ENCODE results near the gene HOTAIR. TPM values are rescaled to one million over a fixed set of nuclear protein-coding genes. Genes with fewer than 3 reads are reported as not detected.

Gene HOTAIR
- total RNA-seq, 1 donor from 2014 or later = not detected

DNA sequence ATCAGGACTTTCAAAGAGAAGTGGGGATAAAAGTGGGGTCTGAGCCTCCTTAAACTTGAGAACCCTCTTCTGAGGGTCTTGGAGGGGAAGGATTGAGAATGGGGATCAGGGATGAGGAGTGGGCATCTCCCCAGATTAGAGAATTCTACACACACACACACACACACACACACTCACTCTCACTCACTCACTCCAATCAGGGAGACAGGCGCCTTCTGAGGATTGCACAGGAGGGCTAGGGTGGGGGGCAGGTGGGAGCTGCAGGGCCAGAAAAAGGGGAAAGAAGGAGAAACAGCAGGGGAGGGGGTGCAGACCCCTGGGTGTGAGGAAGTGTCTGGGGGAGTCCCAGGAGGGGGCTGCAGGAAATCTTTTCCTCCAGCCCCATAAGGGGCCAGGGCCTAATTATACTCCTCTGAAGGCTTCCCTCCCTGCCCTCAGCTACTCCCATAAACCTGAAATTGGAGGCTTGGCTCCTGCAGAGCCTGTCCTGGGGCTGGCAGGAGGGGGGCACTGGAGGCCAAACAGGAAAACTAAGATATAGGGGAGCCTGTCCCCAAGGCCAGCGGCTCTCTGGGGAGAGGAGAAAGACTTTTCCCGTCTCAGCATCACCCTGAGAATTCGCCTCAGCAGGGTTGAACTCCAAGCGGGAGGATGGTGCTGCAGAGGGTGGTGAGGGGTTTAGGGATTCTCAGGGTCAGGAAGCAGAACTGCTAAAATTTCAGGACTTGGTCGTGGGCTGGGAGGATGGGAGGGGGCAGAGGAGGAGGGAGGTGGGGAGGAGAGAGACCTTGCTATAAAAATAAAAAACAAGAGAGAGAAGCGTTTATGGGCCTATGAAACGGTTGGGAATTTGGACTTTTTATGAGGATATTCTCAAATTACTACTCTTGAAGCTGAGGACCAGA is 26.8 kb upstream of the HOTAIR start:
- no peak for FAIRE-seq

DNA sequence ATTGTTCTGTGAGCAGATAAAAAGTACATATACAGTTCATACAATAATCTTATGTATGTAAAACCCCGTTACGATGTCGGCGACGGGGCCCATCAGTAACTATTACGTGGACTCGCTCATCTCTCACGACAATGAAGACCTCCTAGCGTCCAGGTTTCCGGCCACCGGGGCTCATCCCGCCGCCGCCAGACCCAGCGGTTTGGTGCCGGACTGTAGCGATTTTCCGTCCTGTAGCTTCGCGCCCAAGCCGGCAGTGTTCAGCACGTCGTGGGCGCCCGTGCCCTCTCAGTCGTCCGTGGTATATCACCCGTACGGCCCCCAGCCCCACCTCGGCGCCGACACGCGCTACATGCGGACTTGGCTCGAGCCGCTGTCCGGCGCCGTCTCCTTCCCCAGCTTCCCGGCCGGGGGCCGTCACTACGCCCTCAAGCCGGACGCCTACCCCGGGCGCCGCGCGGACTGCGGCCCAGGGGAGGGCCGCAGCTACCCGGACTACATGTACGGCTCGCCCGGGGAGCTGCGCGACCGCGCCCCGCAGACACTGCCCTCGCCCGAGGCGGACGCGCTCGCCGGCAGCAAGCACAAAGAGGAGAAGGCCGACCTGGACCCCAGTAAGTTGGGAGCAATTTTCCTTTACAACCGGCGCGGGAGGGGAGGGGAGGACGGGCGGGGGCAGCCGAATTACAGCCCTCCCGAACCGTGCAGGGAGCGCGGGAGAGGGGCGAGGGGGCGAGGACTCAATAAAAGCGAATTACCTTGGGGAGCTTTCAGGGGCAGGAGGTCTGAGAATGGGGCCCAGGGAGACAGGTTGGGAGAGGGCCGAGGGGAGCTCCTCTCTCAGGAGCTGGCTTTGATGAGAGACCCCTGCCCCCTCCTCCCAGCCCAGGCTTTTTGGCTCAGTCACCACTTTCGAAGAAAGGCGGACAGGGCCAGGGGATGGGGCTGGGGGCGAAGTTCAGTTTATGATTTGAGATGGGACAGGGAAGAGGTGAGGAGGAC is 25.7 kb upstream of the HOTAIR start, which contains the start of gene HOXC9:
TSS of gene HOXC9 (plus strand) at position 46 of the 999 bp plus-strand sequence. CDS start at position 74, 28 bp downstream.
- FAIRE-seq (no peak), DNase-seq (ENCODE audit: low spot score in 2 of 2) (no peak)

More for the DNA sequence above, 26.8 kb upstream of the HOTAIR start:
- DNase-seq (ENCODE audit: low spot score in 2 of 2) = no peak

DNA sequence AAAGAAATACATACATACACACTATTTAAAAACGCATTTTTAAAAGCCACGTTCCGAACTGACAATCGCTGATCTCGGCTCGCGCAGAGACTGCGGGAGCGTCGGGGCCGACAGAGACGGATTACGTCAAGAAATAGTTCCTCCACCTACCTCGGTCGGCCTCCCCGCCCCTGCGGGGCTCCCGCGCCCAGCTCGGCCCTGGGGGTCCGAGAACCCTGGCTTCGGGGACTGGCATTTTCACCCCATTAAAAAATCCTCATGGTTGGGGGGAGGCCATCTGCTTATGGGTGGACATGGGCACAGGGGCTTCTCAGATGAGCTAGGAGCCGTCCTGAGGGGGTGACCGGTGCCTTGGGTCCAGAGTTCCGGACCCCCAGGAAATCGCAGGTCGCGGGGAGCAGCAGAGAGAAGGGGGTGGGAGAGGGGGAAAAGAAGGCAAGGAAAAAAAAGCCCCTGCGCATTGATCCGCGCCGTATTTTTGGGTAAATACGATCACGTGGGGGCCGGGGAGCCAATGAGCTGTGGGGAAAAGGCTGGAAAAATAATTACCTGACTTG is 24.9 kb upstream of the HOTAIR start:
- DNase-seq (ENCODE audit: low spot score in 2 of 2) (no peak), FAIRE-seq (no peak)

DNA sequence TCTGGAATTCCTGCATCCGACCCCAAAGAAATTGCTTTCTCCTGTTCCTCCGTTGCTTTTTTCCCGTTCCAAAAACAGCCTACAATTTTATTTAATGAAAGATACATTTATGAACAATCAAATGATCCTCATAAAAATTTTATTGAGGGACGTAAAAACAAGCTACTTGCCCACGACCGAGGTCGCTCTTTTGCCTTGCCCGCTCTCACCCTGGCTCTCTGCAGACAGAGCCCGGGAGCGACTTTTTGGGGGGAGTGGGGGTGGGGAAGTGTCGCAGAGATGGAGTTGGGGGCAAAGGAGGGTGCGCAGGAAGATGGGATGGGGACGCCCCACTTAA is 24.1 kb upstream of the HOTAIR start:
- DNase-seq (ENCODE audit: low spot score in 2 of 2) (no peak), FAIRE-seq (no peak)

DNA sequence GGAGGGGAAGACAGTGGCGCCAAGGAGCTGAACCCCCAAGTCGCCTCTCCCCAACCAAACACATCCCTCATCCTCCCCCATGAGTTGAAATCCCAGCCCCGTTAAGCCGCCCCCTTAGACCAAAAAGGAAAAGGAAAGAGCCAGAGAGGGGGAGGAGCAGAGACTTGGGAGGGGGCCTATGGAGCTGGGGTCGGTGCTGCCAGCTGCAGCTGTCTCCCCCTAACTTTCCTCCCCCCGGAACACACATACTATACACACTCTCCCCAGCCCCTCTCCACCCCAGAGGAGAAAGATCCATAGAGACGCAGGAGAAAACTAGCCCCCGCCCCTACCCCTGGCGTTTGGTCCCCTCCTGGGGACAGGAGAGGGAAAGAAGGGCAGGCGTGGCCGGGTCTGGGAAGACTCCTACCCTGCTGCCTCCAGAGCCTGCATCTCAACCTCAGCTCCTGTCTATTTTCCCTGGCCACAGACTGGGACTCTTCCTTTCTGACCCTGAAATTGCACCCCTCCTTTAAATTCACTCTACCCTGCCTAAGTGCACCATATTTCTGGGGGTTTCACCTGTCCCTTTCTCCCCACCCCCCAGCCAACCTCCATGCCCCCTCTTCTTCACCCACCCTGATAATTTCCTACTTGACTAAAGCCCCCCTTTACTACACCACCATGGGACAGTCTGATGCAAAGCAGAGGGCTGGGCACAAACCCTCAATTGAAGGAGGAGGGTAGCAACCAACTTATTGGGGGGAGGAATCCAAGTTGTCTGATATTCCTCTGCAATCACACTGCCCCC is 23.6 kb upstream of the HOTAIR start:
- FAIRE-seq (no peak), DNase-seq (ENCODE audit: low spot score in 2 of 2) (no peak)

DNA sequence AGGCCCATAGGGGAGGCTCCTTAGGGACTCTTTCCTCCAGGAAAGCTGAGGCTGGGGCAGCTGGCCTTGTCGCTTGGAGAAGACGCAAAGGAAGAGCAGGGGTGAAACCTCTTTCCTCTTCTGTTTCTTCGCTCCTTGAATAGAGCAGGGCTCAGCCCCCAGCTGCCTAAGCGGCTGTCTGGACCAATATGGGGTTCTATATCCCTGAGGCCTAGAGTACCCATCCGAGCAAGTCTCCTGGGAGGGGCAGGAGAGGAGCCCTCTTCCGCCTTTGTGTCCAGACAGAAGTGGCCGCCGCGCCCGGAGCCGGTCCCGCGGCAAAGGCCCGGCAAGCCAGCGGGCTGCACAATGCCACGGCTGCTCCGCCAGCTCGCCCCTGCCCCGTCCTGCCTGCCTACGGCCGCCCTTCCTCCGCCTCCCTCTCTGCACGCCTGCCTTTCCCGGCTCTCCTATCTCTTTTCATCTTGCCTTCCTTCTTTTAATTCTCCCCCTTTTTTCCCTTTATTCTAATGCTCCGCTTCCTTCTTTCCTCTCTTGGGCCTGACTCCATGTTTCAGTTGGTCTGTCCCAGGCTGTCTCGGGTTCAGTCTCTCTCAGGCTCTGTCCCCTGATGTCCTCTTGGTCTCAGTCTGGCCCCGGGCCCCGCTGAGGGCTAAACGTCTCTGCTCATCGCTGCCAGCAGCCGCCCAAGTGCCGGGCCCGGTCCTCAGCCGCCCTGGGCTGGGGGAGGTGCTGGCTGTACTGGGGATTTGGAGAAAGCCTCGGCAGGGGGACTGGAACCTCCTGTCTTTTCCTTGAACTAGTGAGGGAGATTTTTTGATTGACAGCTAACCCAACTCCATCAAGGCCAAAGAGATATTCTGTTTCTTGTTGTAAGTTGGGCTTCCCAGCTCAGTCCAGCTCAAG is 22.7 kb upstream of the HOTAIR start:
- DNase-seq (ENCODE audit: low spot score in 2 of 2) = no peak

DNA sequence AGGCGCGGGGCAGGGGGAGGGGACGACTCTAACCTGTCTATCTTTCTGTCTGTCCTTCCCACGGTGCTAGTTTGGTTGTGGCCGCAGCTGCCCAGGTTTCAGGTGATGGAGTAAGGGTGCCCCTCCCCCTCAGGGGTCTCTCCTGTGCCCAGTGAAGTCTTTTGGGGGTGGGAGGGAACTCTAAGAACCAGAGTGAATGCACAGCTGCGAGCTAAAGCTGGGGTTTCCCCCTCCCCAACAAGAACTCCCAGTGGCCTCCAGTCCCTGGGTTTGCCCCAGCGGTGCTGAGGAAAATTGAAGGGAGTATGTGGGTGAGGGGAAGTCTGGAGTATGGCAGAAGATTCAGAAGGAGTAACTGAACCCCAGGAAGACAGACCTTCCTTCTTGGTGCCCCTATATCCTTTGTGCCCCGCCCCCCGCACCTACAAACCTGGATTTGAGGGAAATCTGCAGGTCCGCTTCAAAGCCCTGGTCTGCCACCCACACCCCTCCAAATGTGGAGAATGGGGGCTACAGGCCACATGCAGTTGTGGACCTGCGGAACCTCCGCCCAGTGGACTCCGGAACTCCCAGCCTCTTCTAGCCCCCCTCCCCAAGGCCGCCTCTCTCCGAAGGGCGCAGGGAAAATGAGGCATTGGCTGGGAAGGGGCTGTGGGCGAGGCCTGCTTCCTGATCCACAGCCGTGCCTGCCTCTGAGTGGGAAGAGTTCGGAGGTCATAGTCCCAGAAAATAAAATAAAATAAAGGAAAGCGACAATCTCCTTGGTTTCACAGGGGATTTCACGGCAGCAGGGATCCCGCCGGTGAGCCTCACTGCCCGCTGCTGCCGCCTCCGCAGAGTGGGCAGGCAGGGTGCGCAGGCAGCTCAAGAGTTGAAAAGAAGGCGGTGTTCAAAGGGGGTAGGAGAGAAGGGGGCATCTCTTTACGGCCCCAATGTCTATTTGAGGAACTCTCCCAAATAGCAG is 21.8 kb upstream of the HOTAIR start:
- DNase-seq (ENCODE audit: low spot score in 2 of 2) (no peak), FAIRE-seq (no peak)

More for the DNA sequence above, 22.7 kb upstream of the HOTAIR start:
- no peak for FAIRE-seq

DNA sequence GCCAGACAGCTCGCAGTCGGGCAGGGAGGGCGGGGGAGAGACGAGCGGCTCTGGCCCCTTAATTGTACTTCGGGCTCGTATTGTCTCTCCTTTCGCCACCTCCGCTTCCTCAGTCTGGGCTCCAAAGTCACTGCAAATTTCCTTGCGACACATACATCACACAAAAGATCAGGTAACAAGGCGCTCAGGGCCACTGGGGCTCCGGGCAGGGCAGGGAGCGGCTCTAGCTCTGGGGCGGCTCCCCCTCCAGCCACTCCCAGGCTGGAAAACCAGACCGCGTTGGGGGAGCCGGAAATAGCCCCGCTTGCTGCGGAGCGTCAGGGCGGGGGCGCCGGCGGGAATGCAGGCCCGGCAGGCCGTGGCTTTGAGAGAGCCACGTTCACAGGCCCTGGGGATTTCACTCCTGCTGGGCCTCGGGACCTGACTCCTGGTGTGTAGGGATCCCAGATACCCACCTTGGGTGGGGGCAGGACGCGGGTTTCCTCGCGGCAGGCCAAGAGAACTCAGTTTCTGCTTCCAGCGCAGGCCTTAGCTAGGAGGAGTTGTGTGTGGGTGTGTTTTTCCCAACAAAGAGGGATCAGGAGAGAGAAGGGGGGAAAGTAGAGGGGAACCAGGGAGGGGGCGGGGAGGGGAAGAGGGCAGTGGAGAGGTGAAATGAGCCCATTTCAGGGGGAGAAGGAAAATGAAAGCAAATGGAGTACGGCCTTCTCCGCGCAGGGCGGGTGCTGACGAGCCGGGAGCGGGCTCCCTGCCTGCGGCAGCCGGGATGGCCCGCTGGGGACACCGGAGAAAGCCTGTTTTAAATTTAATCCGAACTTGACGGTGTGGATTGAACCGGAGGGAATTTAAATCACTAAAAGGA is 20.9 kb upstream of the HOTAIR start:
- DNase-seq (ENCODE audit: low spot score in 2 of 2) = peak in 1 of 2 donors; percentile 46
- FAIRE-seq = no peak

DNA sequence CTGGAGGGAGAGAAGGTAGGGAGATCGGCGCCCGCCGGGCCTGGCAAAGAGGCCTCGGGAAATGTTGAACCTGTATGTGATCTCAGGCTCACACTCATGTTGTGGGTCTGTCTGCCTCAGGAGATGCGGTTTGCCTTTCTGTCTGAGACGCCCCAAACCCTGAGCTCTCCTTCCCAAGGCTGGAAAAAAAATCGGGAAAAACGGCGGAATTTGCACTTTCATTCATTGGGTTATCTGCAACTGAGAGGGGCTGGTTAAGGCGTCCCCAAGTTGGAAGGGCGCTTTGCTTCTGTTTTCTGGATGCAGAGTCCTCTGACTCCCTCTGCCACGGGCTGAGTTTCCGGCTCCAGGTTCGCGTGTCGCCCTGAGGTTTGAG is 20.2 kb upstream of the HOTAIR start:
- DNase-seq (ENCODE audit: low spot score in 2 of 2) = no peak
- FAIRE-seq = no peak

DNA sequence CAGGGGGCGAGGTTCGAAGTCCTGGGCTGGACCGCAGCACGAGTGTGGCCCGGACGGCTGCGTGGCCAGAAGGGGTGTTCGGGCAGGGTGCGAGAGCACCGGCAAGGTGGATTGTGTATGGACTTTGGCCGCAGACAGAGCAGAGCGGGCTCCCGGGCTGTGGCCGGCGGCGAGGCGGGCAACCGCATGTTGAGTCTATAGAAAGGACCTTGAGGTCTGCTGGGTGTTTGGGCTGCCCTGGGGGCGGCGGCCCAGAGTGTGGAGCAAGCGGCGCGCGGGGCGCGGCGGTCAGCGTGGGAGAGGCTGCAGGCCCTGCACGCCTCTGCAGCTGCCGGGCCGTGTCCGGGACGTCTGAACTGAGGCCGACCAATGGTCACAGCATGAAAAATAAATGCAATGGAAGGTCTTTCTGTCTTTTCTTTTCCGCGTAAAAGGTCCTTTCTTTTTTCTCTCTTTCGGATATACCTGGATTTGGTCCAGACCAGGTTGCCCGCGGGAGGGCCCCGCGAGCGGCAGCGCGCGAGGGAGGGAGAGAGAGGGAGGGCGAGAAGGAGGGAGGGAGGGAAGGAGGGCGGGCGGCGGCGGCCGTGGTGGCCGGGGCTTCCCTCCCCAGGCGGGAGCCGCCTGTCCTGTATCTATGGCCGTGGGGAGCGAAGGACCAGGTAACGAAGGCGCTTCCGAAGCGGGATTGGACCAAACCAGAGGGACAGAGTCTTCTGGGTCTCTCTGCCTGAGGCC is 19.7 kb upstream of the HOTAIR start:
- DNase-seq (ENCODE audit: low spot score in 2 of 2) = no peak
- no peak for FAIRE-seq

DNA sequence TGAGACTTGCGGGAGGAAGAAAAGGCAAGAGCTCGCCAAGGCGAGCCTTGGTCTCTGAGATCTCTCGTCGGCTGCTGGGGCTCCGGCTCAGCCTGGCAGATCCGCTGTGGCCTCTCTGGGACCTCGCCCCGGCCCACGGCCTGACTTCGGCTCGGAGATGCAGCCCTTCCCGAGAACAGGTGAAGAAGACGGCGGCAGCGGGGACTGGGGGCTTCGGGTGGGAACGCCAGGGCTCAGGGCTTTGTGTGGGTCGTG is 19.2 kb upstream of the HOTAIR start:
- DNase-seq (ENCODE audit: low spot score in 2 of 2) (no peak), FAIRE-seq (no peak)

DNA sequence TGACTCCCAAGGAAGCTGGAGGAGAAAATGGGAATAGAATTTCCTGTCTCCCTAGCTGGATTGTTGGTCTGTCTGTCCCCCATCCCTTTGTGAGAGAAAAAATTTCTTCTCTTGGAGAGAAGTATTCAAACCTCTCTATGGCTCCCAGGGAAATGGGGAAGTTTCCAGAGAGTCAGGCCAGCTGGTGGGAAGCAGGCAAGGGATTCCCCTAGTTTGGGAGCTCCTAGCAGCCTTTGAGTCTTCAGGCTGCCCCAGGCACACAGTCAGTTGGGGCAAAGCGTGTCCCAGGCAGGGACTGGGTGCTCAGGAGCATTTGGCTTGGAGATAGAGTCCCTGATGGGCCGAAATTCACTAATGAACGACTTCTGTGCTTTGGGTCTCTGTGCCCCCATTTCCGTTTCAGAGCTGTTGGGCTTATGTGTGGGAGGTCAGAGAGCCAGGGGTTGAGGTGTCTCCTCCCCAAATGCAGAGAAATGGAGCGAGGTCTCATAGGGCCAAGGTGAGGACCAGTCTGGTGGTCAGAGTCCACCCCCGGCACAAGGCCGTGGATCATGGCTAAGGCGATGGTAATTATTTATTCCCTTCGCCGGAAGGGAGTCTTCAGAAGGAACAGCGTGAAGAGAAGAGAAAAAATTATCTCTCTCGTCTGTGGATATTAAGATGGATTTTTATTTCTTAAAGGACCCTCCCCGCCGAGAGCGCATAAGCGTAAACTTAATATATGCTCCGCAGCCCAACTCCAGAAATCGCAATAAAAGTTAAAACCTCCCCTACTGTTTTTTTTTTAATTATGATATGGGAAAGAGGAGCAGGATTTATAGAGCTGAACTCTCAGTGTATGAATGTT is 18.6 kb upstream of the HOTAIR start:
- no peak for FAIRE-seq
- DNase-seq (ENCODE audit: low spot score in 2 of 2) = no peak

DNA sequence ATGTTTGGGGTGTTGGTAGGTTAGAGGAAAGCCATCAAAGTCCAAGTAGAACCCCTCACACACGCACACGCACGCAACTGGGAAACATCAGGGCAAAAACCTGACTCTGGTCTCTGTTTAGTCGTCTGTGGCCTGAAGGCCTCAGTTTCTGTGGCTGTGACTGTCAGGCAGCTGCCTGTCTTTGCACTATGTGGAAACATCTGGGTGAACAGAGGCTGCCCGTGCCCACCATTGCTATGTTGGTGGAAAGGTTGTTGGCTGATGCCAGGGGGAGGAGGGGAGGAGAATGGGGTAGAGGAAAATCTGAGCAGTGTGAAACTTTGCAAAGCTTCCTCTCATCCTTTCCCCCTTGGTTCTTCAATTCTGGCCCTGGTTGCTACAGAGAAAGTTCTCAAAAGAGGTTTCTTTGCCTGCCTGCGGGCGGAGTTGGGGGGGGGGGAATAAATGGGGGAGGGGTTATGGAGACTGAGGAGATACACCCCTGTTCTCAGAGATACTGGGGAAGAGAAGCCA is 17.7 kb upstream of the HOTAIR start:
- no peak for DNase-seq (ENCODE audit: low spot score in 2 of 2)
- no peak for FAIRE-seq

DNA sequence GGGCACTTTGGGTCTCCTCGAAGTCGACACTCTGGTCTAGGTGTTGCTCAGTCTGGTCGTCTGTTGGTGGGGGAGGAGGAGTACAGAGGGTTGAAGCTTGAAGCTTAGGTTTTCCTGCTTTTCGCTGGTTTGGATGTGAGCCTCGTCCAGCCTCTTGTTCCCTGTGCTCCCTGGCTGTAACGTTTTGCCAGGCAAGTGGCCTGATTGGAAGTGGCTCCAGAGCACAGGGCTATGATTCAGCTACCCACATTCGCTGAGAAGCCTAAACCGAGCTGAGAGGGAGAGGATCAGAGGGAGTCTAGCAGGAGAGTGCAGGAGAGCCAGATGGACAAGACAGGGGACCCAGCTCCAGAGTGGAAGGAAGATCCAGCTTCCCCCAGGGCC is 16.3 kb upstream of the HOTAIR start:
- no peak for FAIRE-seq
- no peak for DNase-seq (ENCODE audit: low spot score in 2 of 2)

DNA sequence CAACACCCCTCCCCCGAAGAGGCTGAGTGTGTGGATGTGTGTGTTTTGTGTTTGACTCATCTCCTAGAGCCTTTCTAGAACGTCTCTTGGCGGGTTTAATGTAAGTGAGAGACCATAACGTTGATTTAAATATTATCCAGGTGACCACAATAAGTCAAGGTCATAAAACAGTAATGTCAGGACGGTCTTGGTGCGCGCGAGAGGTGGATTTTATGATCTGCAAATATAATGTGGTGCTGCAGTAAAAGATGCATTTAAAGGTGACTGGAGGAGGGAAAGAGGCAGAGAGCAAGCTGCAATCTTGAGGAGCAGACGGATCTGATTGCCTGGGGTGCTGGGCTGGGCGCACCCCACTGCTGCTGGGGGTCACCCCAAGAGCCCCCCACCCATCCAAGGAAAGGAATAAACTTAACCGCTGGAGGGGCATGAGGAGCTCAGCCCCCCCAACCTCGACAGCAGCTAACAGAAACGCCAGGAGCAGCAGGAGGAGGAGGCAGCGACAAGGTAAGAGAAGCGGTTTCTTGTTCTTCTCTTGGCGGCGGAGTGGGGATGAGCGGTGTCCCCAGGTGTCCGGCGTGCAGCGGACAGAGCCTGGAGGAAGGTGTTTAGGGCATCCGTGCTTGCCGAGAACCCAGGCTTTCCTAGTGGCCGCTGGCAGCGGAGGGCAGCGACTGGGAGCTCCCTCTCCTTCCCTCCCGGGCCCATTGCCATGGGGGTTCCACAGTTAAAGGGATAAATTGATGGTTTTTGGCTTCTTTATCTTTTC is 15.7 kb upstream of the HOTAIR start:
- FAIRE-seq (no peak), DNase-seq (ENCODE audit: low spot score in 2 of 2) (no peak)

Measured in frontal cortex (tissue), 4 donors.